Subcutaneous abdominal adipose tissue (tissue), 5 donors: ENCODE measurements around the gene TPRKB.
"Not testable (repeated sequence)": the region's sequence is repeated elsewhere in the genome, so short reads cannot be mapped to it uniquely, and the experiment has no call there.

Experiments used
- H3K27ac ChIP-seq: one replicate; pipeline ENCODE4 v1.7.0; 2013; ENCODE audit warnings: low read depth, mild to moderate bottlenecking, inconsistent platforms, low read length, moderate library complexity
- H3K27me3 ChIP-seq, 5 donors: one replicate each; pipeline ENCODE4 v1.7.0; 2013; ENCODE audit warnings: low read length in 5 of 5, inconsistent platforms in 1 of 5; ENCODE audit not compliant: control insufficient read depth in 5 of 5, insufficient read depth in 4 of 5
- H3K36me3 ChIP-seq, 5 donors: one replicate each; pipeline ENCODE4 v1.7.0; 2013; ENCODE audit warnings: low read length in 5 of 5; ENCODE audit not compliant: control insufficient read depth in 5 of 5, insufficient read depth in 5 of 5
- H3K4me1 ChIP-seq, 5 donors: one replicate each; pipeline ENCODE4 v1.7.0; 2013; ENCODE audit warnings: low read length in 5 of 5, mild to moderate bottlenecking in 3 of 5, moderate library complexity in 1 of 5; ENCODE audit not compliant: control insufficient read depth in 5 of 5, insufficient read depth in 5 of 5
- H3K4me3 ChIP-seq, 5 donors: one replicate each; pipeline ENCODE4 v1.7.0; 2013; ENCODE audit warnings: low read length in 5 of 5, low read depth in 1 of 5
- H3K9ac ChIP-seq, 5 donors: one replicate each; pipeline ENCODE4 v1.7.0; 2013; ENCODE audit warnings: low read length in 5 of 5, mild to moderate bottlenecking in 4 of 5, moderate library complexity in 3 of 5
- H3K9me3 ChIP-seq, 5 donors: one replicate each; pipeline ENCODE4 v1.7.0; 2013; ENCODE audit warnings: low read length in 5 of 5; ENCODE audit not compliant: control insufficient read depth in 5 of 5
- donor health status: healthy.
- donor health status: healthy.
- donor health status: healthy.
- donor health status: healthy.
- donor health status: healthy.

TPRKB gene

DNA sequence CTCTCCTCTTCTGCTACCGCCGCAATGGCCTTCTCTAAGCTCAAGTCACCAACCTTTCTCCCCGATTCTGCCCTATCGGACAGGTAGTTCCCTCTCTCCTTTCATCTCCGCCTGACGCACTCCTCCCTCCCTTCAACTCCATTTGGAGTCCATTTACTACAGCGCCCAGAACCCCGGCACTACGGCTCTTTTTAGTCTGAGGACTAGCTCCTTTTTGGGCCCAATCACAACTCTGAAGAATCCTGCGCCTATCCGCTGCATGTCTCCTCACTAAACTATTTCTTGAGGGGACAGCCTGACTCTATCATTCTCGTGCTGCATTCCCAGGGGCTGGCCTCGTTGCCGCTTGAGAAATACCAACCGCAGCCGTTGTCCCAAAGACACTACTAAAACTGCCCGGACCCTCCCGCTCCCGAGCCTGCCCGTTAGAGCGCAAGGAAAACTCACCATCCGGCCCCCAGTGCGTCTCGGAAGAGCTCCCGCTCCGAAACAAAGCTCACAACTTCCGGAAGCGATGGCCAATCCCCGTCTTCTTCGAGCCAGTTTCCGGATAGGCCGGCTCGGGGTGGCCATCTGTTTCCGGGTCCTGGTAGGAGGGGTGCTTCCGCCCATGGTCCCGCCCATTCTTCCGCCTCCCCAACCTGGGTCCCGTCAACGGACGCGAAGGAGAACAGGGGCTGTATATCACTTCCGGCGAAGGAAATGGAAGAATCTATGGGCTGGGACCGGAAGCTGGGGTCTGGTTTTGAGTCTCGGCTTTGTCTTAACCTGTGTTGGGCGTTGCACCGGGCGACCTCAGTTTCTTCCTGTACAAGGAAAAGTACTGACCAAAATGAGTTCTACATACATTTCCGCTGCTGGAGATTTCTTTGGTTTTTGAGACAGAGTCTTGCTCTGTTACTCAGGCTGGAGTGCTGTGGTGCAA lies at the start of gene TPRKB:
TPRKB (minus strand) TSS at position 491 of the 925 bp plus-strand sequence. CDS start 2,776 bp downstream, outside the sequence.
- H3K9me3 ChIP-seq, result no peaks in the 10 kb centered on the region
- H3K36me3 ChIP-seq, result peaks cover 5 to 27% (median 14%) of the 10 kb centered on the region in 5 donors

DNA sequence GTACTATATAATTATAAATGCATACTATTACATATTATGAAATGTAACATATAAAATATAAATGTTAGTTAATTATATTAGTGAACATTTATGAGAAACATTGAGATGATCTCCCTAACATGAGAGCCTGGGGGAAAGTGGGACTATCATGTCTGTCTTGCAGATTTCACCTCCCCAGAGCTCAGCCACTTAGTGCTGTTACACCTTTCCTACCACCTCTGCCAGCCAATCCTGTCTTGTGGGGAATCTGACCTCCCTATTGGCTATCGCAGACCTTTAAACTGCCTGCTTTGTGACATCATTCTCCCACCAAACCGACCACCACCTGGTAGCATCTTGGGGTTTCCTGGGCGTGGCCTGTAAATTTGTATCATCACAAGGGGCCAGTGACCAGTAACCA lies 46.7 kb upstream of the TPRKB start, which contains the start of gene C2orf78:
C2orf78 (plus strand) TSS at position 301 of the 400 bp plus-strand sequence. CDS start 127 bp downstream, outside the sequence.
- H3K27ac ChIP-seq, H3K9ac ChIP-seq, H3K36me3 ChIP-seq, H3K27me3 ChIP-seq, H3K9me3 ChIP-seq, H3K4me3 ChIP-seq: not testable (repeated sequence)
- peaks cover 0 to 10% (median 6%) of the 10 kb centered on the region in 5 donors for H3K4me1 ChIP-seq

More for the DNA sequence above, at the start of gene TPRKB:
- Histone ChIP-seq H3K4me3 (peak within 1 kb of the TSS; percentile 85 to 98 (median 92)), H3K27ac (peak within 1 kb of the TSS; percentile 68), H3K9ac (peak within 1 kb of the TSS; percentile 65 to 93 (median 91)), H3K4me1 (peaks cover 4 to 18% (median 16%) of the 10 kb centered on the region in 5 donors), H3K27me3 (no peaks in the 10 kb centered on the region)

DNA sequence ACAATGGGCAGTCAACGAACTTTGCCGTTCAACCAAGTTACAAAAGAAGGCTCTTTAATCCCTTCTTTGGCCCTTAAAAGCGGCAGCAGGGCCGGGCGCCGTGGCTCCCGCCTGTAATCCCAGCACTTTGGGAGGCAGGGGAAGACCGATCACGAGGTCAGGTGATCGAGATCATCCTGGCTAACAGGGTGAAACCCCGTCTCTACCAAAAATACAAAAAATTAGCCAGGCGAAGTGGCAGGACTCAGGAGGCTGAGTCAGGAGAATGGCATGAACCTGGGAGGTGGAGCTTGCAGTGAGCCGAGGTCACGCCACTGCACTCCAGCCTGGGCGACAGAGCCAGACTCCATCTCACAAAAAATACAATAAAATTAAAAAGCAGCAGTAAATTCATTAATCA lies 46.3 kb upstream of the TPRKB start:
- peaks cover 2 to 15% (median 11%) of the 10 kb centered on the region in 5 donors for H3K4me1 ChIP-seq
- H3K9ac ChIP-seq, H3K27me3 ChIP-seq, H3K27ac ChIP-seq, H3K4me3 ChIP-seq, H3K9me3 ChIP-seq, H3K36me3 ChIP-seq: not testable (repeated sequence)

DNA sequence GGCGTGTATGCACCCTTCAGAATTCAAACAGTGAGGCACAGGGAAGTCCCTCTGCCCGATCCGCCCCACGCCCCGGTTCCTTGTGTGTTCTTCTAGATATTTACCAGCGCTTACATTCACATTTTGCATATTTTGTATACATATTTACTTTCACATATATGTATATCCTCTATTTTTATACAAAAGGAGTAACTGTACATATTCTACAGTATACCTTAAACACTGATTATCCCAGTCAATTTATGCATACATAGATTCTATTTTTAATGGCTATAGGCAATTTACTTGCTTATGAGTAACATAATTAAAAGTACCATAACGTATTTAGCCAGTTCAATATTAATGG lies 43.1 kb upstream of the TPRKB start:
- Histone ChIP-seq H3K9me3 (no peaks in the 10 kb centered on the region), H3K27ac (peak overlapping the region; percentile 82), H3K4me1 (peaks cover 2 to 19% (median 15%) of the 10 kb centered on the region in 5 donors), H3K27me3 (no peaks in the 10 kb centered on the region), H3K36me3 (peaks cover 6 to 14% (median 13%) of the 10 kb centered on the region in 5 donors), H3K9ac (peak overlapping the region in 3 of 5 donors; percentile 23 to 92 (median 89)), H3K4me3 (peak overlapping the region; percentile 85 to 98 (median 95))

- Histone ChIP-seq H3K9ac (peak within 1 kb of the TSS; percentile 53 to 92 (median 84)), H3K27ac (peak within 1 kb of the TSS; percentile 82), H3K27me3 (no peaks in the 10 kb centered on the region), H3K4me3 (peak within 1 kb of the TSS; percentile 85 to 98 (median 95)), H3K36me3 (peaks cover 8 to 18% (median 16%) of the 10 kb centered on the region in 5 donors), H3K4me1 (peaks cover 2 to 19% (median 15%) of the 10 kb centered on the region in 5 donors), H3K9me3 (no peaks in the 10 kb centered on the region)
Measured at GRCh38 chr2:73779467-73780236, 42.5 kb upstream of the TPRKB start, which contains the start of gene DUSP11. TSS of gene DUSP11 (minus strand) at chr2:73780103. CDS start at chr2:73779974, 129 bp downstream.

GRCh38 chr2:73778867-73779466 lies 41.8 kb upstream of the TPRKB start:
- H3K4me3 ChIP-seq, result peak overlapping the region; percentile 85 to 98 (median 95)
- H3K9me3 ChIP-seq, H3K27ac ChIP-seq, H3K27me3 ChIP-seq: not testable (repeated sequence)
- H3K4me1 ChIP-seq, result peaks cover 2 to 19% (median 15%) of the 10 kb centered on the region in 5 donors
- H3K36me3 ChIP-seq, result peaks cover 14 to 25% (median 23%) of the 10 kb centered on the region in 5 donors
- H3K9ac ChIP-seq, result peak overlapping the region; percentile 53 to 92 (median 84)

DNA sequence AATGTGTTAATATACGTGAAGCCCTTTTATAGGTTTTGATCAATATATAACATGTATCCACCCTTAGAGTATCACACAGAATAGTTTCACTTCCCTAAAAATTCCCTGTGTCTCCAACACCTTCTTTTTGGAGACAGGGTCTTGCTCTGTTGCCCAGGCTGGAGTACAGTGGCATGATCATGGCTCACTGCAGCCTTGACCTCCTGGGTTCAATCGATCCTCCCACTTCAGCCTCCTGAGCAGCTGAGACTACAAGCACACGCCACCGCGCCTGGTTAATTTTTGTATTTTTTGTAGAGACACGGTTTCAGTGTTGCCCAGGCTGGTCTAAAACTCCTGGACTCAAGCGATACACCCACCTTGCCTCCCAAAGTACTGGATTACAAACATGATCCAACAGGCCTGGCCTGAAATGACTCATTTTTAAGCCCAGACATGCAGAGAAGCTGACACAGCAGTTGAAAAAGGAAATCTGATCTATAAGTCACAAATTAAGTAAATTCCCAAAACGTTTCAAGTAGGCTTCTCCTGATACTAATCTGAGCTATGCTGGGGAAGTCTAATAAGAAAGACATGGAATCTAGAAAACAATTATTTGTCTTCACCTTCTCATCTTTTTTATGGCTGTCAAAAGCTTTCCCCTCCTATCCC lies 39.8 kb upstream of the TPRKB start:
- no peaks in the 10 kb centered on the region for H3K27me3 ChIP-seq
- no peaks in the 10 kb centered on the region for H3K9me3 ChIP-seq
- H3K4me3 ChIP-seq, result no peak overlapping the region
- H3K4me1 ChIP-seq, result peaks cover 2 to 19% (median 15%) of the 10 kb centered on the region in 5 donors
- peak overlapping the region in 2 of 5 donors; percentile 25 to 45 for H3K9ac ChIP-seq
- peaks cover 27 to 44% (median 39%) of the 10 kb centered on the region in 5 donors for H3K36me3 ChIP-seq
- no peak overlapping the region for H3K27ac ChIP-seq

DNA sequence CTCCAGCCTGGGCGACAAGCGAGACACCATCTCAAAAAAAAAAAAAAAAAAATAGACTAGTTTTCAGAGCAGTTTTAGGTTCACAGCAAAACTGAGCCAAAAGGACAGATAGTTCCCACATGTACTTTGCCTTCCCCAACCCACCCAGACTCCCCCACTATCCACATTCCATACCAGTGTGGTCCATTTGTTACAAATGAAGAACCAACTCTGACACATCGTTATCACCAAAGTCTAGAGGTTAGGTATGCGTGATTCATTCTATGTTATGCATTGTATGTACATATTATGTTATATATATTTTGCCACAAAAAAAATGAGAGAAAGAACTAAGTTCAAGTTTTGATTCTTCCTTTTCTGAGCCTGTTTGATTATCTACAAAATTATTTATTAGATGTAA lies 39.2 kb upstream of the TPRKB start:
- Histone ChIP-seq H3K9me3 (no peaks in the 10 kb centered on the region), H3K27me3 (no peaks in the 10 kb centered on the region), H3K4me1 (peaks cover 2 to 19% (median 15%) of the 10 kb centered on the region in 5 donors), H3K27ac (no peak overlapping the region), H3K36me3 (peaks cover 29 to 44% (median 40%) of the 10 kb centered on the region in 5 donors), H3K9ac (no peak overlapping the region), H3K4me3 (no peak overlapping the region)

- H3K27ac ChIP-seq, result no peak overlapping the region
- H3K9ac ChIP-seq, result no peak overlapping the region
- H3K4me3 ChIP-seq, result no peak overlapping the region
- no peaks in the 10 kb centered on the region for H3K4me1 ChIP-seq
- H3K27me3 ChIP-seq, result no peaks in the 10 kb centered on the region
- H3K9me3 ChIP-seq, result no peaks in the 10 kb centered on the region
- H3K36me3 ChIP-seq, result peaks cover 44 to 75% (median 59%) of the 10 kb centered on the region in 5 donors
Measured at GRCh38 chr2:73772819-73773218, 35.7 kb upstream of the TPRKB start.
